AG04450 (cell line): Measurements from ENCODE around the gene OR5H14. TPM values are rescaled to one million over a fixed set of nuclear protein-coding genes. Genes with fewer than 3 reads are reported as not detected.
"Not testable (repeated sequence)": the region's sequence is repeated elsewhere in the genome, so short reads cannot be mapped to it uniquely, and the experiment has no call there.

ENCODE experiments used
- CTCF ChIA-PET: fragments of 300-600, 350-600 bp; formaldehyde crosslinking; extraction: SDS; loops from one replicate; lab custom pipeline; 2022; ENCODE audit warnings: antibody characterized with exemption, inconsistent platforms; lab: Charles Lee
- POLR2A ChIA-PET: fragments of 350-600 bp; formaldehyde crosslinking; extraction: SDS; loops from one replicate; lab custom pipeline; 2021; ENCODE audit warnings: antibody characterized with exemption, inconsistent platforms; lab: Yijun Ruan, JAX
- DNase-seq: peaks from one replicate; pipeline ENCODE4 v3.0.0-alpha.2; 2011; ENCODE audit warnings: low read depth, low spot score
- H3K27ac ChIP-seq: one replicate; pipeline ENCODE4 v1.5.1; 2012; ENCODE audit warnings: low read depth, low read length, control low read depth
- H3K27me3 ChIP-seq: one replicate; pipeline ENCODE4 v1.6.0; 2012; ENCODE audit warnings: low read length; ENCODE audit not compliant: control insufficient read depth, insufficient read depth
- H3K4me3 ChIP-seq: 2 replicates; pipeline ENCODE4 v1.5.1; 2011; ENCODE audit warnings: mild to moderate bottlenecking, low read depth, low read length, control low read depth
- H3K9me3 ChIP-seq: 2 replicates; pipeline ENCODE4 v1.5.1; 2012; ENCODE audit warnings: low read length; ENCODE audit not compliant: control insufficient read depth, insufficient read depth
- polyA plus RNA-seq: library from polyadenylated mRNA; depleted of rRNA; stranded (reverse); fragments of >200 nt; gene quantifications from 2 replicates; pipeline ENCODE4 v1.2.3, GENCODE V29; 2011
- TF ChIP-seq, protein P1 (sequence below): IDR thresholded peaks from 2 replicates; pipeline ENCODE4 v1.5.1; 2011; ENCODE audit warnings: low read depth, low read length, control low read depth, inconsistent platforms

Gene OR5H14
- polyA plus RNA-seq, 1 experiment: not detected

DNA sequence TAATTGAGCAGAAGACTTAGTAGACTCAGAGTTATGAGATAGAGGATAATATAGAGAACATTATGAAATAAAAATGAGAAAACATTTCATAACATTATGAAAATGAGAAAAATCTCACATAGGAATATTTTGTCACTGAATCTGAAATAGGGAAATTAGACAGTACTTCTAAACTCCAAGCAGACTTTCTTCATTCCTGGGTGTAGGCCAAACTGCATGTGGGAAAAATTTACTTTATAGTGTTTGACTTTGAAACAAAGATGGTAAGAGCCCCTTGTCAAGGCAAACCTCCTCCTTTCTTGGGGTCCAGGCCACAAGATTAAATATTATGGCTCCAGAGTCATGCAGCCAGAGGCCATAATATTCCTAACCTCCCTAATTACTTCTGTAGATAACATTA lies 6.7 kb upstream of the OR5H14 start:
- Histone ChIP-seq H3K4me3 (no peak overlapping the region), H3K27ac (no peak overlapping the region), H3K9me3 (no peaks in the 10 kb centered on the region), H3K27me3 (no peaks in the 10 kb centered on the region)
- TF ChIP-seq, protein P1, sequence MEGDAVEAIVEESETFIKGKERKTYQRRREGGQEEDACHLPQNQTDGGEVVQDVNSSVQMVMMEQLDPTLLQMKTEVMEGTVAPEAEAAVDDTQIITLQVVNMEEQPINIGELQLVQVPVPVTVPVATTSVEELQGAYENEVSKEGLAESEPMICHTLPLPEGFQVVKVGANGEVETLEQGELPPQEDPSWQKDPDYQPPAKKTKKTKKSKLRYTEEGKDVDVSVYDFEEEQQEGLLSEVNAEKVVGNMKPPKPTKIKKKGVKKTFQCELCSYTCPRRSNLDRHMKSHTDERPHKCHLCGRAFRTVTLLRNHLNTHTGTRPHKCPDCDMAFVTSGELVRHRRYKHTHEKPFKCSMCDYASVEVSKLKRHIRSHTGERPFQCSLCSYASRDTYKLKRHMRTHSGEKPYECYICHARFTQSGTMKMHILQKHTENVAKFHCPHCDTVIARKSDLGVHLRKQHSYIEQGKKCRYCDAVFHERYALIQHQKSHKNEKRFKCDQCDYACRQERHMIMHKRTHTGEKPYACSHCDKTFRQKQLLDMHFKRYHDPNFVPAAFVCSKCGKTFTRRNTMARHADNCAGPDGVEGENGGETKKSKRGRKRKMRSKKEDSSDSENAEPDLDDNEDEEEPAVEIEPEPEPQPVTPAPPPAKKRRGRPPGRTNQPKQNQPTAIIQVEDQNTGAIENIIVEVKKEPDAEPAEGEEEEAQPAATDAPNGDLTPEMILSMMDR: no peak
- CTCF ChIA-PET: no interaction called here
- POLR2A ChIA-PET: no interaction called here
- DNase-seq: no peak

DNA sequence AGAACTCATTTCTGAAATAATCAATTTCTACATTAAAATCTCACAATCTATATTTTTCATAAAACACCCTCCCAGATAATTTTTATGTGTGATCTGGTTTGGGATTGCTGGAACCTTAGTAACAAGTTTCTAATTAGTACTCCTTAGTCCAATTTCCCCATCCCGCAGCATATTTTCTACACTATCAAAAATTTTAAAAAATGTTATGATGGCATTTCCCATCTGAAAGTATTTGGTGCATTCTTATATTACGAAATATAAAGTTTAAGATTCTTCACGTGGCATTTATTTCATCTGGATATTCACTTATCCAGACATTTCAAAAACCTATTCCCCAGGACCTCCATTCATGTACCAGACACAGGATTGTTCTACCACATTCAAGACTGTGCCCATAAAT lies 1.5 kb downstream of the OR5H14 start:
- H3K9me3 ChIP-seq: no peaks in the 10 kb centered on the region
- DNase-seq: no peak
- H3K27ac ChIP-seq: no peak overlapping the region
- no peaks in the 10 kb centered on the region for H3K27me3 ChIP-seq
- no peak overlapping the region for H3K4me3 ChIP-seq
- TF ChIP-seq, protein P1: no peak
- ChIA-PET CTCF (no interaction called here), POLR2A (no interaction called here)

DNA sequence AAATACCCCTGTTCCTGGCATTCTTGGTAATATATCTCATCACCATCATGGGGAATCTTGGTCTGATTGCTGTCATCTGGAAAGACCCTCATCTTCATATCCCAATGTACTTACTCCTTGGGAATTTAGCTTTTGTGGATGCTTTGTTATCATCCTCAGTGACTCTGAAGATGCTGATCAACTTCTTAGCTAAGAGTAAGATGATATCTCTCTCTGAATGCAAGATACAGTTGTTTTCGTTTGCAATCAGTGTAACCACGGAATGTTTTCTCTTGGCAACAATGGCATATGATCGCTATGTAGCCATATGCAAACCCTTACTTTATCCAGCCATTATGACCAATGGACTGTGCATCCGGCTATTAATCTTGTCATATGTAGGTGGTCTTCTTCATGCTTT lies 2.2 kb downstream of the OR5H14 start:
- POLR2A ChIA-PET, H3K27me3 ChIP-seq, H3K9me3 ChIP-seq, H3K27ac ChIP-seq, DNase-seq, CTCF ChIA-PET, H3K4me3 ChIP-seq: not testable (repeated sequence)

DNA sequence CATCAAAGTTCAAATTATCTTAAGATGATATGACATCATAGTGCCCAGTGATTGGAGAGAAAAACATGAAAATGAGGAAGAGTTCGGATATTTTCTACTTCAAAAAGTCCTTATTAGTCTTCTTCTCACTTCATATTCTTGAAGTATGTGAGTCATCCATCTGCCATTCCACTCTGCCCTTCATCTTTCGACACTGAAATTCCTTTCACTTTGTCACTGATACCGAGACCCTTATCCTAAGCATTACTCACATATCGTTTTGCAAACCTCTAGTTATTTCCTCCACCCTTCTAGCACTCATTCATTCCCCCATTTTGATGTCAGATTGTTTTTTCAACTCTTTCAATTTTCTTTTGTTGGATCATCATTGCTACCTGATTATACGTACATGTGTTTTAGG lies 4.0 kb downstream of the OR5H14 start:
- H3K27me3 ChIP-seq: no peaks in the 10 kb centered on the region
- H3K27ac ChIP-seq: no peak overlapping the region
- H3K9me3 ChIP-seq: no peaks in the 10 kb centered on the region
- ChIA-PET CTCF (no interaction called here), POLR2A (no interaction called here)
- no peak overlapping the region for H3K4me3 ChIP-seq
- TF ChIP-seq, protein P1: no peak
- no peak for DNase-seq

DNA sequence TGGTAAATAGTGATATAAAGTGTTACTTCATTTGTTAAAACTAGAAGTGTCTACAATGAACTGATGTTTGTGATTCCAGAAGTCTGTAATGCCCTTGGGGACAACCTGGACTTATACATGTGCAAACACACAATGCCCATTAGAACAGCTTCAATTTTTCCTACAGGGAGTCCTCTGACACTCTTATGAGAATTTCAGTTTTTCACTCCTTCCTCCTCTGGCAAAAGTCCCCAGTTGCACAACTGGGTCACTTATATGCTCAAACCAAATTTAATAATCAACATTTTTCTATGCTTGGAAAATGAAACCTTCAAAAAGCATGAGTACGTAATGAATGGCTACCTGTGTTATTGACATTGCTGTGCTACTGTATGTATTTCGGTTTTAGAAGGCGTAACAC lies 19.1 kb downstream of the OR5H14 start, which contains the start of gene OR5H15:
Gene OR5H15 (plus strand): TSS at position 301 of the 400 bp plus-strand sequence. CDS start 2,004 bp downstream, outside the sequence.
- DNase-seq: no peak
- POLR2A ChIA-PET: no interaction called here
- Histone ChIP-seq H3K27ac (no peak within 1 kb of the TSS), H3K27me3 (no peaks in the 10 kb centered on the region), H3K4me3 (no peak within 1 kb of the TSS), H3K9me3 (no peaks in the 10 kb centered on the region)
- CTCF ChIA-PET: no interaction called here
- TF ChIP-seq, protein P1: no peak

DNA sequence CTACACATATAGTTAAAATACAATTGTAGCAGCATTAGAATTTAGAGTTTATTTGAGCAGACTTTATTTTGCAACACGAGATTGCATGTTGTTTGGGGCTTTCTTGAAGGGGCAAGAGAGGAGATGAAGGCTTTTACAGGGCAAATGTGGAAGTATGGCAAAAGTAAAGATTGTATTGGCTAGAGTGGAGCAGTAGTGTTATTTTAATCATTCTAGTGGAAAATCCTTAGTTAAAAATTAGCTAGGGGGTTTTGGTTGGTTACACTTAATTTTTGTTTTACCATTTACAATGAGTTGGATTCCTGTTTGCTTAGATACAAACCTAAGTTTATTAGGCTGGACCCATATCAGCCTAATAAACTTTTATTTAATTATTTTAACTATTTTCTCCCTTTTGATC lies 23.8 kb downstream of the OR5H14 start:
- POLR2A ChIA-PET: no interaction called here
- CTCF ChIA-PET: no interaction called here
- Histone ChIP-seq H3K9me3 (no peaks in the 10 kb centered on the region), H3K4me3 (no peak overlapping the region), H3K27me3 (no peaks in the 10 kb centered on the region), H3K27ac (no peak overlapping the region)
- no peak for DNase-seq
- TF ChIP-seq, protein P1: no peak
